HepG2 (cell line): ENCODE data around the gene DPH6. TPM values are rescaled to one million over a fixed set of nuclear protein-coding genes. Genes with fewer than 3 reads are reported as not detected.

ENCODE experiments used
- ATAC-seq: fragments of 200-7000 bp; cut with Tn5 transposase; 3 replicates; pipeline ENCODE4 v1.9.1; 2020; ENCODE audit warnings: mild to moderate bottlenecking, moderate library complexity
- BruUV-seq: library from RNA; stranded (reverse); fragments of 400-500 nt; replicated peaks from 2 replicates; lab custom pipeline; 2021; lab: Mats Ljungman, UMichigan
- CTCF ChIA-PET: fragments of 300-600 bp; formaldehyde crosslinking; extraction: SDS; loops from one replicate; lab custom pipeline; 2021; ENCODE audit warnings: low total read pairs, inconsistent platforms, low intra/inter-chr PET ratio; lab: Yijun Ruan, JAX
- POLR2A ChIA-PET: fragments of 350-600 bp; sonication (Branson Sonifier 250); formaldehyde crosslinking; loops from one replicate; lab custom pipeline; 2020; ENCODE audit warnings: antibody characterized with exemption, inconsistent platforms; lab: Yijun Ruan, JAX
- DNase-seq: peaks from one replicate; pipeline ENCODE4 v3.0.0-alpha.2; 2015; ENCODE audit warnings: low spot score
- FAIRE-seq: peaks from 3 replicates; lab custom pipeline; 2011; peaks lifted over from hg19 to GRCh38; lab: Jason Lieb, UNC
- H2AFZ ChIP-seq: one replicate; pipeline ENCODE4 v1.6.1; 2011; ENCODE audit warnings: low read length, inconsistent platforms
- H3K27ac ChIP-seq: fragments of 300-600 bp; 3 replicates; pipeline ENCODE4 v1.8.0; 2011; ENCODE audit warnings: mixed run types, mild to moderate bottlenecking, mixed read lengths, low read length, inconsistent platforms; ENCODE audit not compliant: insufficient read depth; ENCODE audit errors: extremely low read length
- H3K27me3 ChIP-seq, 2 experiments: fragments of 200-600 bp in 1 of 2; 2 replicates in 1 of 2; 3 replicates in 1 of 2; pipeline versions ENCODE4 v1.6.0 to v1.8.0; 2011; ENCODE audit warnings: low read length in 2 of 2, mild to moderate bottlenecking in 2 of 2, moderate library complexity in 2 of 2, inconsistent platforms in 1 of 2; ENCODE audit not compliant: insufficient read depth in 2 of 2, control insufficient read depth in 1 of 2
- H3K36me3 ChIP-seq, 2 experiments: fragments of 200-600 bp in 1 of 2; replicated peaks in 1 of 2; 2 replicates in 1 of 2; 3 replicates in 1 of 2; pipeline versions ENCODE4 v1.5.1 to v1.8.0; 2011; ENCODE audit warnings: low read length in 2 of 2, inconsistent platforms in 1 of 2; ENCODE audit not compliant: insufficient read depth in 2 of 2, control insufficient read depth in 1 of 2
- H3K4me1 ChIP-seq: 2 replicates; pipeline ENCODE4 v1.5.1; 2012; ENCODE audit warnings: low read length, inconsistent platforms; ENCODE audit not compliant: insufficient read depth
- H3K4me2 ChIP-seq: 2 replicates; pipeline ENCODE4 v1.6.0; 2011; ENCODE audit warnings: low read depth, low read length, inconsistent platforms
- H3K4me3 ChIP-seq, 3 experiments: fragments of 200-600 bp in 1 of 3; sonication (generic), shearing (Covaris generic) in 1 of 3; replicated peaks in 1 of 3; 2 replicates each; pipeline ENCODE4 v1.5.1; 2011 to 2016; ENCODE audit warnings: low read length in 3 of 3, inconsistent platforms in 2 of 3, low read depth in 2 of 3, mild to moderate bottlenecking in 2 of 3, control low read depth in 1 of 3, mixed read lengths in 1 of 3; ENCODE audit not compliant: insufficient read depth in 1 of 3
- H3K79me2 ChIP-seq: one replicate; pipeline ENCODE4 v1.6.1; 2011; ENCODE audit warnings: low read length, inconsistent platforms; ENCODE audit not compliant: insufficient read depth
- H3K9ac ChIP-seq: 2 replicates; pipeline ENCODE4 v1.6.0; 2011; ENCODE audit warnings: mild to moderate bottlenecking, low read depth, low read length, inconsistent platforms; ENCODE audit not compliant: insufficient read depth
- H3K9me3 ChIP-seq: 2 replicates; pipeline ENCODE4 v1.5.1; 2012; ENCODE audit warnings: mild to moderate bottlenecking, low read length
- H4K20me1 ChIP-seq: 2 replicates; pipeline ENCODE4 v1.6.0; 2011; ENCODE audit warnings: inconsistent platforms, mild to moderate bottlenecking, low read length, moderate library complexity; ENCODE audit not compliant: insufficient read depth
- DR1 ChIP-seq: sonication (generic); formaldehyde crosslinking; IDR thresholded peaks from 2 replicates; pipeline ENCODE4 v1.8.0; 2021; ENCODE audit warnings: mild to moderate bottlenecking, missing genetic modification reagents, inconsistent platforms
- KAT8 ChIP-seq: IDR thresholded peaks from 2 replicates; pipeline ENCODE4 v1.6.1; 2016; ENCODE audit warnings: missing genetic modification reagents, missing compliant biosample characterization
- PHF8 ChIP-seq: sonication (generic); formaldehyde crosslinking; IDR thresholded peaks from 2 replicates; pipeline ENCODE4 v1.5.0; 2020; ENCODE audit warnings: missing genetic modification reagents
- SIX1 ChIP-seq: sonication (generic); formaldehyde crosslinking; IDR thresholded peaks from 2 replicates; pipeline ENCODE4 v1.4.0; 2020; ENCODE audit warnings: missing genetic modification reagents, borderline replicate concordance
- SOX6 ChIP-seq, 2 experiments: fragments of 450-650 bp in 1 of 2; sonication (generic) in 1 of 2; formaldehyde crosslinking in 1 of 2; IDR thresholded peaks; 2 replicates each; pipeline versions ENCODE4 v1.4.0 to v1.6.1; 2017 to 2020; ENCODE audit warnings: antibody characterized with exemption in 1 of 2, mild to moderate bottlenecking in 1 of 2, missing genetic modification reagents in 1 of 2
- TARDBP ChIP-seq: sonication (generic); formaldehyde crosslinking; IDR thresholded peaks from 2 replicates; pipeline ENCODE4 v1.8.0; 2022; ENCODE audit warnings: mild to moderate bottlenecking, missing genetic modification reagents
- TBX3 ChIP-seq: fragments of 450-650 bp; IDR thresholded peaks from 2 replicates; pipeline ENCODE4 v1.6.1; 2017; ENCODE audit warnings: antibody characterized with exemption, mild to moderate bottlenecking, inconsistent platforms, borderline replicate concordance
- ZFP36L1 ChIP-seq: sonication (generic); formaldehyde crosslinking; IDR thresholded peaks from 2 replicates; pipeline ENCODE4 v1.8.0; 2022; ENCODE audit warnings: mild to moderate bottlenecking, missing genetic modification reagents, moderate library complexity
- ZNF224 ChIP-seq: sonication (generic); formaldehyde crosslinking; IDR thresholded peaks from 2 replicates; pipeline ENCODE4 v1.5.0; 2020; ENCODE audit warnings: mild to moderate bottlenecking, missing genetic modification reagents
- ZNF296 ChIP-seq: sonication (generic); formaldehyde crosslinking; conservative IDR thresholded peaks from 2 replicates; pipeline ENCODE4 v1.5.0; 2020; ENCODE audit warnings: mild to moderate bottlenecking, missing genetic modification reagents
- ZNF563 ChIP-seq: sonication (generic); formaldehyde crosslinking; IDR thresholded peaks from 2 replicates; pipeline ENCODE4 v1.8.0; 2022; ENCODE audit warnings: mild to moderate bottlenecking, moderate library complexity, missing genetic modification reagents
- ZNF672 ChIP-seq: sonication (generic); formaldehyde crosslinking; IDR thresholded peaks from 2 replicates; pipeline ENCODE4 v1.8.1; 2022; ENCODE audit warnings: missing genetic modification reagents
- ZSCAN21 ChIP-seq: sonication (generic); formaldehyde crosslinking; IDR thresholded peaks from 2 replicates; pipeline ENCODE4 v1.8.0; 2022; ENCODE audit warnings: mild to moderate bottlenecking, missing genetic modification reagents, moderate library complexity, borderline replicate concordance
- ZSCAN22 ChIP-seq: sonication (generic); formaldehyde crosslinking; IDR thresholded peaks from 2 replicates; pipeline ENCODE4 v1.4.0; 2020; ENCODE audit warnings: mild to moderate bottlenecking, missing genetic modification reagents
- in situ Hi-C: cut with HindIII; loops from 2 replicates; pipeline ENCODE4 v1.10.0; 2017; ENCODE audit warnings: low pct_unique_long_range_greater_than_20kb; ENCODE audit not compliant: extremely low pct_ligation_motif_present
- intact Hi-C: fragments of 100-400 bp; cut with micrococcal nuclease; formaldehyde crosslinking; loops from one replicate; pipeline ENCODE4 v1.10.0; 2022; ENCODE audit not compliant: unreplicated experiment
- polyA plus RNA-seq, 8 experiments: library from polyadenylated mRNA; depleted of rRNA in 3 of 8; stranded (reverse) in 7 of 8; unstranded in 1 of 8; fragments of >200 nt; fragmentation: Illumina TruSeq in 4 of 8; extraction: Trizol in 4 of 8; gene quantifications; 2 replicates each; pipeline versions ENCODE4 v1.2.1 to v1.2.3, GENCODE V29; 2011 to 2016; ENCODE audit warnings: low read depth in 4 of 8, missing spikeins in 1 of 8, mixed read lengths in 1 of 8; ENCODE audit not compliant: insufficient read depth in 1 of 8
- total RNA-seq, 5 experiments: library from RNA; depleted of rRNA; stranded (reverse); fragments of >200 nt; fragmentation: Illumina TruSeq; extraction: Trizol; gene quantifications; 2 replicates each; pipeline ENCODE4 v1.2.3, GENCODE V29; 2016; ENCODE audit warnings: low read depth in 1 of 5
- TF ChIP-seq, protein P1 (sequence below): sonication (generic); formaldehyde crosslinking; IDR thresholded peaks from 2 replicates; pipeline ENCODE4 v1.4.0; 2020; ENCODE audit warnings: low read depth, mild to moderate bottlenecking, missing genetic modification reagents
- TF ChIP-seq, protein P2 (sequence below): sonication (generic); formaldehyde crosslinking; IDR thresholded peaks from 2 replicates; pipeline ENCODE4 v1.4.0; 2020; ENCODE audit warnings: missing genetic modification reagents, borderline replicate concordance
- TF ChIP-seq, protein P3 (sequence below): IDR thresholded peaks from 2 replicates; pipeline ENCODE4 v1.6.1; 2012; ENCODE audit warnings: low read length, improper control_type of control experiment

DPH6 gene
- total and polyA plus RNA-seq, 2 of the 13 experiments (the other 11 are each of a cell fraction or from before 2014, with no cell fraction given), result 10.2 to 25.8 TPM

GRCh38 chr15:35471024-35471423, 74.9 kb downstream of the DPH6 start:
- no TSS peak for BruUV-seq
- POLR2A ChIA-PET, result no interaction called here
- FAIRE-seq, result no peak

More at GRCh38 chr15:35471024-35471423, 74.9 kb downstream of the DPH6 start:
- Histone ChIP-seq H2AFZ (no peak overlapping the region), H3K9ac (no peak overlapping the region), H3K9me3 (no peaks in the 10 kb centered on the region), H3K4me3 (no peak overlapping the region), H3K27me3 (no peaks in the 10 kb centered on the region), H4K20me1 (no peaks in the 10 kb centered on the region), H3K36me3 (no peaks in the 10 kb centered on the region), H3K4me2 (no peak overlapping the region), H3K79me2 (no peaks in the 10 kb centered on the region), H3K4me1 (no peaks in the 10 kb centered on the region), H3K27ac (no peak overlapping the region)
- no peak for ATAC-seq
- intact Hi-C loops, result no loop called here
- TF ChIP-seq DR1 (CRISPR knock-in tag), result no peak
- TF ChIP-seq ZFP36L1 (CRISPR knock-in tag), result no peak
- no peak for TF ChIP-seq ZNF563 (CRISPR knock-in tag)
- TF ChIP-seq KAT8 (CRISPR knock-in tag), result no peak
- TF ChIP-seq TARDBP (CRISPR knock-in tag), result no peak
- no peak for TF ChIP-seq PHF8 (CRISPR knock-in tag)
- no peak for TF ChIP-seq ZSCAN21
- TF ChIP-seq ZNF224 (CRISPR knock-in tag), result no peak
- no peak for TF ChIP-seq ZSCAN22 (CRISPR knock-in tag)
- TF ChIP-seq, protein P1, sequence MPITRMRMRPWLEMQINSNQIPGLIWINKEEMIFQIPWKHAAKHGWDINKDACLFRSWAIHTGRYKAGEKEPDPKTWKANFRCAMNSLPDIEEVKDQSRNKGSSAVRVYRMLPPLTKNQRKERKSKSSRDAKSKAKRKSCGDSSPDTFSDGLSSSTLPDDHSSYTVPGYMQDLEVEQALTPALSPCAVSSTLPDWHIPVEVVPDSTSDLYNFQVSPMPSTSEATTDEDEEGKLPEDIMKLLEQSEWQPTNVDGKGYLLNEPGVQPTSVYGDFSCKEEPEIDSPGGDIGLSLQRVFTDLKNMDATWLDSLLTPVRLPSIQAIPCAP (CRISPR knock-in tag), result no peak
- TF ChIP-seq ZNF296 (CRISPR knock-in tag), result no peak
- TF ChIP-seq, protein P2, sequence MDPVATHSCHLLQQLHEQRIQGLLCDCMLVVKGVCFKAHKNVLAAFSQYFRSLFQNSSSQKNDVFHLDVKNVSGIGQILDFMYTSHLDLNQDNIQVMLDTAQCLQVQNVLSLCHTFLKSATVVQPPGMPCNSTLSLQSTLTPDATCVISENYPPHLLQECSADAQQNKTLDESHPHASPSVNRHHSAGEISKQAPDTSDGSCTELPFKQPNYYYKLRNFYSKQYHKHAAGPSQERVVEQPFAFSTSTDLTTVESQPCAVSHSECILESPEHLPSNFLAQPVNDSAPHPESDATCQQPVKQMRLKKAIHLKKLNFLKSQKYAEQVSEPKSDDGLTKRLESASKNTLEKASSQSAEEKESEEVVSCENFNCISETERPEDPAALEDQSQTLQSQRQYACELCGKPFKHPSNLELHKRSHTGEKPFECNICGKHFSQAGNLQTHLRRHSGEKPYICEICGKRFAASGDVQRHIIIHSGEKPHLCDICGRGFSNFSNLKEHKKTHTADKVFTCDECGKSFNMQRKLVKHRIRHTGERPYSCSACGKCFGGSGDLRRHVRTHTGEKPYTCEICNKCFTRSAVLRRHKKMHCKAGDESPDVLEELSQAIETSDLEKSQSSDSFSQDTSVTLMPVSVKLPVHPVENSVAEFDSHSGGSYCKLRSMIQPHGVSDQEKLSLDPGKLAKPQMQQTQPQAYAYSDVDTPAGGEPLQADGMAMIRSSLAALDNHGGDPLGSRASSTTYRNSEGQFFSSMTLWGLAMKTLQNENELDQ, result no peak
- TF ChIP-seq, protein P3, sequence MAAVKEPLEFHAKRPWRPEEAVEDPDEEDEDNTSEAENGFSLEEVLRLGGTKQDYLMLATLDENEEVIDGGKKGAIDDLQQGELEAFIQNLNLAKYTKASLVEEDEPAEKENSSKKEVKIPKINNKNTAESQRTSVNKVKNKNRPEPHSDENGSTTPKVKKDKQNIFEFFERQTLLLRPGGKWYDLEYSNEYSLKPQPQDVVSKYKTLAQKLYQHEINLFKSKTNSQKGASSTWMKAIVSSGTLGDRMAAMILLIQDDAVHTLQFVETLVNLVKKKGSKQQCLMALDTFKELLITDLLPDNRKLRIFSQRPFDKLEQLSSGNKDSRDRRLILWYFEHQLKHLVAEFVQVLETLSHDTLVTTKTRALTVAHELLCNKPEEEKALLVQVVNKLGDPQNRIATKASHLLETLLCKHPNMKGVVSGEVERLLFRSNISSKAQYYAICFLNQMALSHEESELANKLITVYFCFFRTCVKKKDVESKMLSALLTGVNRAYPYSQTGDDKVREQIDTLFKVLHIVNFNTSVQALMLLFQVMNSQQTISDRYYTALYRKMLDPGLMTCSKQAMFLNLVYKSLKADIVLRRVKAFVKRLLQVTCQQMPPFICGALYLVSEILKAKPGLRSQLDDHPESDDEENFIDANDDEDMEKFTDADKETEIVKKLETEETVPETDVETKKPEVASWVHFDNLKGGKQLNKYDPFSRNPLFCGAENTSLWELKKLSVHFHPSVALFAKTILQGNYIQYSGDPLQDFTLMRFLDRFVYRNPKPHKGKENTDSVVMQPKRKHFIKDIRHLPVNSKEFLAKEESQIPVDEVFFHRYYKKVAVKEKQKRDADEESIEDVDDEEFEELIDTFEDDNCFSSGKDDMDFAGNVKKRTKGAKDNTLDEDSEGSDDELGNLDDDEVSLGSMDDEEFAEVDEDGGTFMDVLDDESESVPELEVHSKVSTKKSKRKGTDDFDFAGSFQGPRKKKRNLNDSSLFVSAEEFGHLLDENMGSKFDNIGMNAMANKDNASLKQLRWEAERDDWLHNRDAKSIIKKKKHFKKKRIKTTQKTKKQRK, result no peak
- no peak for TF ChIP-seq ZNF672 (CRISPR knock-in tag)
- TF ChIP-seq TBX3, result no peak
- TF ChIP-seq SOX6 (IDR thresholded peaks at IDR 0.05), result no peak
- TF ChIP-seq SOX6 (CRISPR knock-in tag; IDR thresholded peaks at IDR 0.05), result no peak
- TF ChIP-seq SIX1, result no peak
- CTCF ChIA-PET, result no interaction called here
- in situ Hi-C loops, result no loop called here
- DNase-seq, result no peak
